ENCODE results near the gene ADISSP.

ADISSP gene

GRCh38 chr20:3738111-3739053 is 29.2 kb downstream of the ADISSP start:
- DNase-seq (ENCODE audit: low spot score), result no peak

GRCh38 chr20:3735768-3736167 is 31.8 kb downstream of the ADISSP start:
- DNase-seq (ENCODE audit: low spot score), result no peak

DNA sequence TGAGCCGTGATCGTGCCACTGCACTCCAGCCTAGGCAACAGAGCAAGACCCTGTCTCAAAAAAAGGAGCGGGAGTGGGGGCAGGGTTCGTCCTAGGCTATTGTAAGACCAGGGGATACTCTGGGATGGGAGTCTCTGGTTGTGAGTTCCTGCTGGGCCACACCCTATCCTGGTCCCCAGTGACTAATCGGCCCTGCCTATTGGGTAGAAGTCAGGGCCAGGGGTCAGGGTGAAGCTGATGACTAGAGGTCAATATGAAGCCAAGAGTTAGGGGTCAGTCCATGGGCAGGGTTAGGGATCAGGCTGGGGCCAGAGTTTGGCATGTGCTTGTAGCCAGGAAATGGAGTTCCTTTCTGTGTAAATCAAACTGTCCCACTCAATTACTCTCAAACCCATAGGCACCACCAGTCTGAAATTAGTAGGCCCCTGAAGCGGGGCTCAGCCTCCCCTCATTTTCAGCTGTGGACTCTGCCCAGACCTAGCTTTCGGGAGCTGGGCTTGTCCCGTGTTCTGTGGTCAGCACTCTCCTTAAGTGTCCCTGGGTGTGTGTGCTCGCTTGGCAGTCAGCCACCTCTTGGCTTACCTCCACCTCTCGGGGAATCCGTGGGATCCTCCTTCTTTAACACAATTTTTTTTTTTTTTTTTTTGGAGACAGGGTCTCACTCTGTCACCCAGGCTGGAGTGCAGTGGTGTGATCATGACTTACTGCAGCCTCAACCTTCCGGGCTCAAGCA is 33.3 kb downstream of the ADISSP start:
- DNase-seq (ENCODE audit: low spot score), result no peak

GRCh38 chr20:3733119-3733995 is 34.2 kb downstream of the ADISSP start:
- no peak for DNase-seq (ENCODE audit: low spot score)

- DNase-seq (ENCODE audit: low spot score), result no peak
Observed at GRCh38 chr20:3732327-3733118, 35.0 kb downstream of the ADISSP start, which contains the start of gene HSPA12B. TSS of gene HSPA12B (plus strand) at chr20:3732685. CDS start at chr20:3738675, 5,990 bp downstream.

DNA sequence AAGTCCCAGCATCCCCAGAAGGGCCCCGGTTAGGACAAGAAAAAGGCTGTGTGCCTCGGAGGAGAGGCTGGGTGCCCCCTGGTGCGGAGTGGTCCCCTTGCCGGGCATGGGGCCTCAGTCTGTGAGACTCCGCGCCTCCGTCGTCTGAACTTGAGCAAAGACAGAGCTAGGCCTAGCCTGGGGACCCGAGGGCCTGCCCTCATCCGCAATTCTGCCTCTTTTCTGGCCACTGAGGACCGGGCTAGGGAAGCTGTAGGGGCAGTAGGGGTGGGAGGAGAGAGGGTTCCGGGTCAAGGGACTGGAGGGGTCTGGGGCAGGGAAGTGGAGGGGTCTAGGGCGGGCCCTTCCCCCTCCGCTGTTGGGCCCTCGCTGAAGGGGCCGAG is 35.6 kb downstream of the ADISSP start:
- no peak for DNase-seq (ENCODE audit: low spot score)

DNA sequence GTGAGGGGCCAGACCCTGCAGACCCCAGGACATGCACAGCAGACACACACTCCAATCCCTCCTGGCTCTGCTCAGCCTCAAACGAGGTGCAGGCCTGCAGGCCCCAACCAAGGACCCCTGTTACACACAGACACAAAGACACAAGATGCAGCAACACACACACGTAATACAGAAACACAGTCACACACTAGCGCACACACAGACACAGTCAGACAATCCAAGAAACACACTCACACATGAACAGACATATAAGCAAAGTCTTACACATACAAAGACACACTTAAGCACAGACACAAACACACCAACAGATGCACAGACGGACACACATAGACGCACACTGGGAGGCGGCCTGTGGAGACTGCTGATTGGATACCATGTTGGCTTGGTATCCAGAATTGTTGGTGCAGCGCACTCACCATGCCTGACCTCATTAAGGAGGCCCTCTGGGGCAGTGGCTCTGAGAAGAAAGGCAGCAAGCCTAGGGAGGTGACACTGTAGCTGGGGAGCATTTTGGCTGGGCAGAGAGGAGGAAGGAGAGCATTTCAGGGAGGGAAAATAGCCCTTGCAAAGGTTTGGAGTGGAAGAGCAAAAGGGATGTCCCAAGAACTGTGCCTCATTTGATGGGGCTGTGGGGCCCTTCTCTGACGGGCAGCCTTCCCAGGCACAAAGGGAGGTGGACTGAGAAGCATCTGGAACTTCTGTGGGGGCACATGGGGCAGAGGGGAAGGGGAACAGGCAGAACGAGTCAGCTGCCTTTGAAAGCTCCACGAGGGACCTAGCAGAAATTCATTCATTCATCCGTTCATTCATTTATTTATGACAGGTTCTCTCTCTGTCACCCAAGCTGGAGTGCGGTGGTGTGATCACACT is 36.5 kb downstream of the ADISSP start:
- DNase-seq (ENCODE audit: low spot score), result no peak

GRCh38 chr20:3729811-3730540 is 37.6 kb downstream of the ADISSP start:
- DNase-seq (ENCODE audit: low spot score), result no peak

- no peak for DNase-seq (ENCODE audit: low spot score)
Observed at GRCh38 chr20:3729378-3729777, 38.2 kb downstream of the ADISSP start.

DNA sequence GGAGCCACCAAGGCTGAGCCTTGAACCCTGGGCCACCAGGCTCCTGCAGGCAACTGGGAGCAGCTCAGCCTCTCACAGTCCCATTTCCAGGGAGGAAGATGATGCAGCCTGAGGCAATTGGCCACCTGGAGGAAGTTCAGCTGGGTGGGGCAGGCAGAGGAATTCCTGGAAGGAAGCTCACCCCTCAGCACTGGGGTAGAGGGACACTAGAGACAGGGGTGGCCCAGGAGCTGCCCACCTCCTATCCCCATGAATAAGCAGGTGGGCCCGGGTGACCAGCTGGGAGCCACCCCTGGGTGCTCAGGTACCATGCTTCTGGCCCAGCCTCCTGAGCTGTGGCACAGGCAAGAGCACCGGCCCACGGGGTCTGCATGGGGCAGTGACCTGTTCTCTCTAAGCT is 38.7 kb downstream of the ADISSP start:
- DNase-seq (ENCODE audit: low spot score), result no peak

GRCh38 chr20:3728354-3728753 is 39.2 kb downstream of the ADISSP start:
- no peak for DNase-seq (ENCODE audit: low spot score)

DNA sequence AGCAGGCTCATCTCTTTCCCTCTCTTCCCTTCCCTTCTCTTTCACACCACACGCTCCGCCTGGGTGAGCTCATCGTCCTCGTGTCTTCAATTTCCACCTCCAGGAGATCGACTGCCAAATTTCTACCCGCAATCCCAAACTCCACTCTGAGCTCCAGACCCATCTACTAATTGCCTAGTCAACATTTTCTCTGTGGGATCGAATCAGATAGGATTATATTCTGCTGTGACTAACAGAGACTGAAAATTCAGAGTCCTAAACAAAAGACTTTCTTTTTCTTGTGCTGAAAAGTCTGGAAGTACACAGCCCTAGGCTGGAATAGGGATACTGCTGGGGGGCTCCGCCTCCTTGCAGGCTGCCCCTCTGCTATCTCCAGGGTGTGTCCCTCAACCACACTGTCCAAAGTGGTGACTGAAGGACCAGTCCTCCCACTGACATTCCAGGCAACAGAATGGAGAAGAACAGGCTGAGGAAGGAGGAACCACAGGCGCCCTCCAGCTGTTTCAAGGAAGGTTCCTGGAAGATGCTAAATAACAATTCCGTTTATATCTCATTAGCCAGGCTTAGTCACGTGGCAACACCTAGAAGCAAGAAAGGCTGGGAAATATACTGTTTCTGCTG is 40.0 kb downstream of the ADISSP start:
- DNase-seq (ENCODE audit: low spot score), result no peak

DNA sequence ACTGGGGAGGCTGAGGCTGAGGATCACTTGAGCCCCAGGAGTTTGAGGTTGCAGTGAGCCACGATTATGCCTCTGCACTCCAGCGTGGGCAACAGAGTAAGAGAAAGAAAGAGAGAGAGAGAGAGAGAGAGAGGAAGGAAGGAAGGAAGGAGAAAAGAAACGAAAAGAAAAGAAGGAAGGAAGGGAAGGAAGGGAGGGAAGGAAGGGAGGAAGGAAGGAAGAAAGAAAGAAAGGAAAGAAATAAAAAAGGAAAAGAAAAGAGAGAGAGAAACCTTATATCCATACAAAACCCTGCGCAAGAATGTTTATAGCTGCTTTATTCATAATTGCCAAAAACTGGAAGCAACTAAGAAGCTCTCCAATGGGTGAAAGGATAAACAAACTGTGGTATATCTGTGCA is 43.2 kb downstream of the ADISSP start:
- no peak for DNase-seq (ENCODE audit: low spot score)

DNA sequence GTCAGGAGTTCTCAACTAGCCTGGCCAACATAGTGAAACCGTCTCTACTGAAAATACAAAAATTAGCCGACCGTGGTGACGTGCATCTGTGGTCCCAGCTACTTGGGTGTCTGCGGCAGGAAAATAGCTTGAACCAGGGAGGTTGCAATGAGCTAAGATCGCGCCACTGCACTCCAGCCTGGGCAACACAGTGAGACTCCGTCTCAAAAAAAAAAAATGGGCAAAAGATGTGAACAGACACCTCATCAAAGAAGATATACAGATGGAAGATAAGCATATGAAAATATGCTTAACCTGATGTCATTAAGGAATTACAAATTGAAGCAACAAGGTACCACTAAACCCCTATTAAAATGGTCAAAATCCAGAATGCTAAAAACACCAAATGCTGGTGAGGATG is 44.3 kb downstream of the ADISSP start:
- DNase-seq (ENCODE audit: low spot score), result no peak

DNA sequence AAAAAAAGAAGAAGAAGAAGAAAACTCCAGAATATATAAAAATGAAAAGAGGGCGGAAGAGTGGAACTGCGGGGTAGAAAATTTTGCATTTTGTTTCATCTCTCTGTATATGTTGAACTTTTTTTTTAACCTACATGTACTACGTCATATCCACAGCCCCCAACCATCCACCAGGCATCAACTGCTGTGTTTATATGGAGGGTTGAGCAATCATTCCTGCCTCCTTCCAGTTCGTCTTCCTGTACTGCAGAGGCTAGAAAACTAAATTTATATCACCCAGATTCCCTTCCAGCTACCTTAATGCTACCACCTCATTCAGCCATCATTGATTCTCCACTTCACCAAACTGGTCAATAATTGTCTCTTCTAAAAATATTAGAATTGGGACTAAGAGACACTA is 45.6 kb downstream of the ADISSP start:
- DNase-seq (ENCODE audit: low spot score), result no peak

DNA sequence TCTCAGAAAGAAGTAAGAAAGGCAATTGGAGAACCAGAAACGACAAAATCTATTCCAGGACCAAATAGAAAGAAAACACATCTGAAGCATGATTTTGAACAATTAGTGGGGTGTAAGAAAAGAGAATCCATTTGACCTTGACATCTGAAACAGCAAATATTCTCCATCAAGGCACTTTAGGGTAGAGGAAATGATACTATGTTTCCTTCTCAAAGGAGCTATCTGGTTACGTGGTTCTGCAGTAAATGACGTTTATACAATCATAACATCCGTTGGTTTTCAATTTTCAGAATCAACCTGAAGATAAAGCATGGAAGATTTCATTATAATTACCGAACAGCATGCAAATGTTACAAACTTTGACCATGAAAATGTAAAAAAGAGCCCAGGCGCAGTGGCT is 46.9 kb downstream of the ADISSP start:
- DNase-seq (ENCODE audit: low spot score), result no peak

DNA sequence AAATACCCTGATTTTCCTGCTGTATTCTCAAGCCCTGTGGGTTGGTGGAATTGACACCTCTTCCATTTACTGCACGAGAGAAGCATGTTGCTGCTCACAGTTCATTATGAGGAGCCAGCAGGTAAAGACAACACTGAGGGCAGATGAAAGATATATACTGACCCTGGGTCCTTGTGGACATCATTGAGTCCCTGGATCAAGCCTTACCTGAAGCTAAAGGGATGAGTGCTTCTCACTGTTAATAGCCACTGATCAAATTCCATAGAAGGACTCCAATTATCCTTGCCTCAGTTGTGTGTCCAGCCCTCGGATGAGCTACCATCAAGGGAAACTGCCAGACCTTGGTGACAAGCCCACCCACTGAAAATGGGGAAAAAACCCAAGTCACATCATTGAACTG is 47.5 kb downstream of the ADISSP start:
- DNase-seq (ENCODE audit: low spot score), result no peak

GRCh38 chr20:3719046-3719445 is 48.5 kb downstream of the ADISSP start:
- DNase-seq (ENCODE audit: low spot score), result no peak

DNA sequence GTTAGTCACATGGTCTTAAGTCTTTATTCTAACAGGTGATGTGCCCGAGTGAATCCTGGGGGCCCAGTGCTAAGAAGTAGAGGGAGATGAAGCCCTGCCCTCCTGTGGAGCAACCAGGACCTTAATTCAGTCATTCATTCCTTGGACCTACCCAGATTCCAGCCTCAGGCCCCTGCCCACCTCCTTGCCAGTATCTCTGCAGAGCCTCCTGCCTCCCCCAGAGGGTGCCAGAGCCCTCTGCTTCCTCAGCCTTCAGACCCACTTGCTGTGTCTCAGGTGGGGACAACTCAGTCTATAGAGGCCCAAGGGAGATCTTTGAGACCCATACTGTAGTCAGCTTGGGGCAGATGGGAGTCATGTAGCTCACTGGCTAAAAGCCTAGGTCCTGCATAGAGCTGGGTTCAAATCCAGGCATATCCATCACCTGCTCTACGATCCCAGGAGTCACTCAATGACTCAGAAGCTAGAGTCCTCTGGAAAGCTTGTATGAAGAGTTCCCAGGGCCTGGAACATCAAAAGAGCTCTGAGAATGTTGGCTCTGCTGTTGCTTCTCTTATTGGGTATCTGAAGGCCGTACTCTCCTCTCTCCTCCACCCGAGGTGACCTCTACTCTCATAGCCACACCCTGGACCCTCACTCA is 51.2 kb downstream of the ADISSP start:
- DNase-seq (ENCODE audit: low spot score), result peak; percentile 18

Measured in CD4-positive, alpha-beta T cell treated with Interleukin-2 at 100 ng/mL for 4 hours (primary cell).